Measurements from ENCODE around the gene COX7A2L.

COX7A2L gene

GRCh38 chr2:42327125-42327524 is 33.9 kb downstream of the COX7A2L start:
- no CpG with 5 or more reads among the region's 4 CpGs for WGBS (ENCODE audit: extremely low coverage, insufficient coverage, low lambda C conversion rate)
- no peak overlapping the region for H2BK120ac ChIP-seq (ENCODE audit: low read depth, low read length)
- no peak for DNase-seq

GRCh38 chr2:42325609-42326008 is 35.4 kb downstream of the COX7A2L start:
- H3K4ac ChIP-seq (ENCODE audit: low read depth, low read length) = no peak overlapping the region
- H3K79me1 ChIP-seq (ENCODE audit: low read length) = no peaks in the 10 kb centered on the region
- no peak overlapping the region for H4K5ac ChIP-seq (ENCODE audit: low read length)
- H2BK5ac ChIP-seq (ENCODE audit: low read length) = no peak overlapping the region
- no peak overlapping the region for H3K18ac ChIP-seq (ENCODE audit: low read length)
- WGBS (ENCODE audit: extremely low coverage, insufficient coverage, low lambda C conversion rate) = no CpG with 5 or more reads among the region's 1 CpG
- H4K8ac ChIP-seq (ENCODE audit: low read depth, low read length) = no peak overlapping the region
- H2AK5ac ChIP-seq (ENCODE audit: low read length) = no peak overlapping the region
- H3K23ac ChIP-seq (ENCODE audit: low read length) = no peak overlapping the region
- no peak overlapping the region for H2BK120ac ChIP-seq (ENCODE audit: low read depth, low read length)
- no peaks in the 10 kb centered on the region for H3K27me3 ChIP-seq (ENCODE audit: insufficient read depth, low read length, poor library complexity)
- H3K27ac ChIP-seq (ENCODE audit: low read depth, low read length) = no peak overlapping the region
- DNase-seq = no peak
- H3K4me2 ChIP-seq (ENCODE audit: low read length) = no peak overlapping the region
- no peaks in the 10 kb centered on the region for H3K79me2 ChIP-seq (ENCODE audit: control insufficient read depth, insufficient read depth, low read length)
- H3K36me3 ChIP-seq (ENCODE audit: control insufficient read depth, insufficient read depth, low read length) = peaks cover 7% of the 10 kb centered on the region
- no peak overlapping the region for H3K4me3 ChIP-seq (ENCODE audit: low read length)
- H3K4me1 ChIP-seq (ENCODE audit: control insufficient read depth, low read depth, low read length) = no peaks in the 10 kb centered on the region
- H3K9ac ChIP-seq (ENCODE audit: low read length) = no peak overlapping the region
- H2BK15ac ChIP-seq (replicated peaks; ENCODE audit: low read depth) = no peak overlapping the region
- H3K56ac ChIP-seq (ENCODE audit: low read length) = no peak overlapping the region

More at GRCh38 chr2:42327125-42327524, 33.9 kb downstream of the COX7A2L start:
- H3K27me3 ChIP-seq (ENCODE audit: insufficient read depth, low read length, poor library complexity) = no peaks in the 10 kb centered on the region
- H3K23ac ChIP-seq (ENCODE audit: low read length) = no peak overlapping the region
- H4K5ac ChIP-seq (ENCODE audit: low read length) = no peak overlapping the region
- no peak overlapping the region for H3K4me3 ChIP-seq (ENCODE audit: low read length)
- H3K79me1 ChIP-seq (ENCODE audit: low read length) = no peaks in the 10 kb centered on the region
- no peak overlapping the region for H3K9ac ChIP-seq (ENCODE audit: low read length)
- no peaks in the 10 kb centered on the region for H3K4me1 ChIP-seq (ENCODE audit: control insufficient read depth, low read depth, low read length)
- H3K79me2 ChIP-seq (ENCODE audit: control insufficient read depth, insufficient read depth, low read length) = no peaks in the 10 kb centered on the region
- H3K4ac ChIP-seq (ENCODE audit: low read depth, low read length) = no peak overlapping the region
- H3K27ac ChIP-seq (ENCODE audit: low read depth, low read length) = no peak overlapping the region
- H3K36me3 ChIP-seq (ENCODE audit: control insufficient read depth, insufficient read depth, low read length) = peaks cover 7% of the 10 kb centered on the region
- no peak overlapping the region for H3K4me2 ChIP-seq (ENCODE audit: low read length)
- no peak overlapping the region for H3K56ac ChIP-seq (ENCODE audit: low read length)
- no peak overlapping the region for H2AK5ac ChIP-seq (ENCODE audit: low read length)
- H2BK5ac ChIP-seq (ENCODE audit: low read length) = no peak overlapping the region
- no peak overlapping the region for H2BK15ac ChIP-seq (replicated peaks; ENCODE audit: low read depth)
- no peak overlapping the region for H4K8ac ChIP-seq (ENCODE audit: low read depth, low read length)
- no peak overlapping the region for H3K18ac ChIP-seq (ENCODE audit: low read length)

- H3K4me1 ChIP-seq (ENCODE audit: control insufficient read depth, low read depth, low read length) = no peaks in the 10 kb centered on the region
- H3K4ac ChIP-seq (ENCODE audit: low read depth, low read length) = no peak overlapping the region
- H3K79me2 ChIP-seq (ENCODE audit: control insufficient read depth, insufficient read depth, low read length) = no peaks in the 10 kb centered on the region
- no peak overlapping the region for H3K18ac ChIP-seq (ENCODE audit: low read length)
- H3K9ac ChIP-seq (ENCODE audit: low read length) = no peak overlapping the region
- no CpG with 5 or more reads among the region's 2 CpGs for WGBS (ENCODE audit: extremely low coverage, insufficient coverage, low lambda C conversion rate)
- H3K4me2 ChIP-seq (ENCODE audit: low read length) = no peak overlapping the region
- no peak for DNase-seq
- H3K79me1 ChIP-seq (ENCODE audit: low read length) = no peaks in the 10 kb centered on the region
- H2BK120ac ChIP-seq (ENCODE audit: low read depth, low read length) = no peak overlapping the region
- H2AK5ac ChIP-seq (ENCODE audit: low read length) = no peak overlapping the region
- H4K5ac ChIP-seq (ENCODE audit: low read length) = no peak overlapping the region
- no peak overlapping the region for H3K4me3 ChIP-seq (ENCODE audit: low read length)
- no peak overlapping the region for H2BK5ac ChIP-seq (ENCODE audit: low read length)
- no peak overlapping the region for H3K27ac ChIP-seq (ENCODE audit: low read depth, low read length)
- H3K27me3 ChIP-seq (ENCODE audit: insufficient read depth, low read length, poor library complexity) = no peaks in the 10 kb centered on the region
- H3K23ac ChIP-seq (ENCODE audit: low read length) = no peak overlapping the region
- no peak overlapping the region for H4K8ac ChIP-seq (ENCODE audit: low read depth, low read length)
- H2BK15ac ChIP-seq (replicated peaks; ENCODE audit: low read depth) = no peak overlapping the region
- no peak overlapping the region for H3K56ac ChIP-seq (ENCODE audit: low read length)
- H3K36me3 ChIP-seq (ENCODE audit: control insufficient read depth, insufficient read depth, low read length) = peaks cover 6% of the 10 kb centered on the region
Measured at GRCh38 chr2:42324949-42325348, 36.1 kb downstream of the COX7A2L start.

GRCh38 chr2:42324244-42324643 is 36.8 kb downstream of the COX7A2L start:
- no CpG with 5 or more reads among the region's 4 CpGs for WGBS (ENCODE audit: extremely low coverage, insufficient coverage, low lambda C conversion rate)
- no peak for DNase-seq

GRCh38 chr2:42321452-42322064 is 39.5 kb downstream of the COX7A2L start:
- Histone ChIP-seq H2BK120ac (ENCODE audit: low read depth, low read length) (no peak overlapping the region), H3K56ac (ENCODE audit: low read length) (no peak overlapping the region), H3K27ac (ENCODE audit: low read depth, low read length) (no peak overlapping the region), H3K79me1 (ENCODE audit: low read length) (no peaks in the 10 kb centered on the region), H3K4me1 (ENCODE audit: control insufficient read depth, low read depth, low read length) (no peaks in the 10 kb centered on the region), H3K23ac (ENCODE audit: low read length) (no peak overlapping the region), H3K4me2 (ENCODE audit: low read length) (no peak overlapping the region), H3K79me2 (ENCODE audit: control insufficient read depth, insufficient read depth, low read length) (no peaks in the 10 kb centered on the region), H3K27me3 (ENCODE audit: insufficient read depth, low read length, poor library complexity) (no peaks in the 10 kb centered on the region), H4K8ac (ENCODE audit: low read depth, low read length) (no peak overlapping the region), H2AK5ac (ENCODE audit: low read length) (no peak overlapping the region), H2BK5ac (ENCODE audit: low read length) (no peak overlapping the region), H3K4ac (ENCODE audit: low read depth, low read length) (no peak overlapping the region), H3K36me3 (ENCODE audit: control insufficient read depth, insufficient read depth, low read length) (no peaks in the 10 kb centered on the region), H3K9ac (ENCODE audit: low read length) (no peak overlapping the region), H3K18ac (ENCODE audit: low read length) (no peak overlapping the region), H2BK15ac (replicated peaks; ENCODE audit: low read depth) (no peak overlapping the region), H3K4me3 (ENCODE audit: low read length) (no peak overlapping the region), H4K5ac (ENCODE audit: low read length) (no peak overlapping the region)
- WGBS (ENCODE audit: extremely low coverage, insufficient coverage, low lambda C conversion rate) = no CpG with 5 or more reads among the region's 2 CpGs
- no peak for DNase-seq

More at GRCh38 chr2:42324244-42324643, 36.8 kb downstream of the COX7A2L start:
- no peaks in the 10 kb centered on the region for H3K4me1 ChIP-seq (ENCODE audit: control insufficient read depth, low read depth, low read length)
- peaks cover 3% of the 10 kb centered on the region for H3K36me3 ChIP-seq (ENCODE audit: control insufficient read depth, insufficient read depth, low read length)
- H4K8ac ChIP-seq (ENCODE audit: low read depth, low read length) = no peak overlapping the region
- H3K4me2 ChIP-seq (ENCODE audit: low read length) = no peak overlapping the region
- H2BK5ac ChIP-seq (ENCODE audit: low read length) = no peak overlapping the region
- H3K9ac ChIP-seq (ENCODE audit: low read length) = no peak overlapping the region
- H2AK5ac ChIP-seq (ENCODE audit: low read length) = no peak overlapping the region
- no peaks in the 10 kb centered on the region for H3K27me3 ChIP-seq (ENCODE audit: insufficient read depth, low read length, poor library complexity)
- no peak overlapping the region for H3K4me3 ChIP-seq (ENCODE audit: low read length)
- H3K79me2 ChIP-seq (ENCODE audit: control insufficient read depth, insufficient read depth, low read length) = no peaks in the 10 kb centered on the region
- no peaks in the 10 kb centered on the region for H3K79me1 ChIP-seq (ENCODE audit: low read length)
- no peak overlapping the region for H4K5ac ChIP-seq (ENCODE audit: low read length)
- H3K27ac ChIP-seq (ENCODE audit: low read depth, low read length) = no peak overlapping the region
- H2BK120ac ChIP-seq (ENCODE audit: low read depth, low read length) = no peak overlapping the region
- H3K23ac ChIP-seq (ENCODE audit: low read length) = no peak overlapping the region
- no peak overlapping the region for H3K18ac ChIP-seq (ENCODE audit: low read length)
- H2BK15ac ChIP-seq (replicated peaks; ENCODE audit: low read depth) = no peak overlapping the region
- no peak overlapping the region for H3K4ac ChIP-seq (ENCODE audit: low read depth, low read length)
- no peak overlapping the region for H3K56ac ChIP-seq (ENCODE audit: low read length)

GRCh38 chr2:42319265-42319664 is 41.8 kb downstream of the COX7A2L start:
- H3K79me1 ChIP-seq (ENCODE audit: low read length) = no peaks in the 10 kb centered on the region
- H3K23ac ChIP-seq (ENCODE audit: low read length) = no peak overlapping the region
- H3K56ac ChIP-seq (ENCODE audit: low read length) = no peak overlapping the region
- no peak overlapping the region for H2BK15ac ChIP-seq (replicated peaks; ENCODE audit: low read depth)
- H3K4me1 ChIP-seq (ENCODE audit: control insufficient read depth, low read depth, low read length) = no peaks in the 10 kb centered on the region
- no peak overlapping the region for H3K9ac ChIP-seq (ENCODE audit: low read length)
- no peaks in the 10 kb centered on the region for H3K36me3 ChIP-seq (ENCODE audit: control insufficient read depth, insufficient read depth, low read length)
- H4K5ac ChIP-seq (ENCODE audit: low read length) = no peak overlapping the region
- DNase-seq = no peak
- H2BK120ac ChIP-seq (ENCODE audit: low read depth, low read length) = no peak overlapping the region
- H3K18ac ChIP-seq (ENCODE audit: low read length) = no peak overlapping the region
- H3K4ac ChIP-seq (ENCODE audit: low read depth, low read length) = no peak overlapping the region
- no peak overlapping the region for H3K27ac ChIP-seq (ENCODE audit: low read depth, low read length)
- no peak overlapping the region for H3K4me3 ChIP-seq (ENCODE audit: low read length)
- H3K79me2 ChIP-seq (ENCODE audit: control insufficient read depth, insufficient read depth, low read length) = no peaks in the 10 kb centered on the region
- no peak overlapping the region for H2AK5ac ChIP-seq (ENCODE audit: low read length)
- WGBS (ENCODE audit: extremely low coverage, insufficient coverage, low lambda C conversion rate) = no CpG with 5 or more reads among the region's 5 CpGs
- H3K4me2 ChIP-seq (ENCODE audit: low read length) = no peak overlapping the region
- H2BK5ac ChIP-seq (ENCODE audit: low read length) = no peak overlapping the region
- no peak overlapping the region for H4K8ac ChIP-seq (ENCODE audit: low read depth, low read length)
- no peaks in the 10 kb centered on the region for H3K27me3 ChIP-seq (ENCODE audit: insufficient read depth, low read length, poor library complexity)
